Keratinocyte (primary cell): ENCODE results near the gene ZBTB18. TPM values are rescaled to one million over a fixed set of nuclear protein-coding genes. Genes with fewer than 3 reads are reported as not detected.

Experiments
- DNase-seq: peaks from one replicate; pipeline ENCODE4 v3.0.0-alpha.2; 2011; ENCODE audit warnings: low read depth, missing footprints, low spot score
- FAIRE-seq: peaks from 2 replicates; lab custom pipeline; 2011; peaks lifted over from hg19 to GRCh38; lab: Jason Lieb, UNC
- H2AFZ ChIP-seq: 2 replicates; pipeline ENCODE4 v1.6.0; 2012; ENCODE audit warnings: low read length, control low read depth, inconsistent platforms; ENCODE audit not compliant: control insufficient read depth
- H3K27ac ChIP-seq: 2 replicates; pipeline ENCODE4 v1.5.1; 2011; ENCODE audit warnings: low read length; ENCODE audit not compliant: control insufficient read depth, insufficient read depth
- H3K27me3 ChIP-seq: 3 replicates; pipeline ENCODE4 v1.6.0; 2011; ENCODE audit warnings: low read length; ENCODE audit not compliant: control insufficient read depth, insufficient read depth; ENCODE audit errors: extremely low read depth
- H3K36me3 ChIP-seq, 2 experiments: 2 replicates in 1 of 2; 3 replicates in 1 of 2; pipeline ENCODE4 v1.5.1; 2011; ENCODE audit warnings: low read length in 2 of 2, mild to moderate bottlenecking in 1 of 2; ENCODE audit not compliant: control insufficient read depth in 2 of 2, insufficient read depth in 2 of 2; ENCODE audit errors: extremely low read depth in 1 of 2
- H3K4me1 ChIP-seq: 3 replicates; pipeline ENCODE4 v1.5.1; 2011; ENCODE audit warnings: low read length; ENCODE audit not compliant: control insufficient read depth, insufficient read depth; ENCODE audit errors: extremely low read depth
- H3K4me2 ChIP-seq: 3 replicates; pipeline ENCODE4 v1.6.0; 2011; ENCODE audit warnings: low read depth, low read length; ENCODE audit not compliant: control insufficient read depth, insufficient read depth; ENCODE audit errors: extremely low read depth
- H3K4me3 ChIP-seq, 3 experiments: fragments of 200-600 bp in 1 of 3; sonication (generic) in 1 of 3; 2 replicates in 2 of 3; 3 replicates in 1 of 3; pipeline ENCODE4 v1.5.1; 2011 to 2016; ENCODE audit warnings: low read length in 3 of 3, mild to moderate bottlenecking in 3 of 3, control low read depth in 2 of 3, inconsistent platforms in 1 of 3, low read depth in 1 of 3, mixed read lengths in 1 of 3, mixed run types in 1 of 3, moderate library complexity in 1 of 3; ENCODE audit not compliant: control insufficient read depth in 2 of 3, insufficient read depth in 2 of 3; ENCODE audit errors: extremely low read depth in 1 of 3
- H3K79me2 ChIP-seq: 2 replicates; pipeline ENCODE4 v1.6.0; 2012; ENCODE audit warnings: low read length; ENCODE audit not compliant: control insufficient read depth, insufficient read depth
- H3K9ac ChIP-seq: 3 replicates; pipeline ENCODE4 v1.6.0; 2011; ENCODE audit warnings: low read length; ENCODE audit not compliant: control insufficient read depth, insufficient read depth; ENCODE audit errors: extremely low read depth
- H3K9me1 ChIP-seq: 3 replicates; pipeline ENCODE4 v1.6.0; 2011; ENCODE audit warnings: low read length; ENCODE audit not compliant: control insufficient read depth, insufficient read depth; ENCODE audit errors: extremely low read depth
- H3K9me3 ChIP-seq: 2 replicates; pipeline ENCODE4 v1.5.1; 2012; ENCODE audit warnings: low read depth, low read length; ENCODE audit not compliant: control insufficient read depth
- H4K20me1 ChIP-seq: 3 replicates; pipeline ENCODE4 v1.6.0; 2011; ENCODE audit warnings: low read length; ENCODE audit not compliant: control insufficient read depth, insufficient read depth; ENCODE audit errors: extremely low read depth
- CTCF ChIP-seq, 3 experiments: IDR thresholded peaks in 1 of 3; conservative IDR thresholded peaks in 1 of 3; optimal IDR thresholded peaks in 1 of 3; 2 replicates in 2 of 3; 3 replicates in 1 of 3; pipeline versions ENCODE3 to v1.5.1; 2011; ENCODE audit warnings: low read length in 3 of 3, mild to moderate bottlenecking in 3 of 3, moderate library complexity in 2 of 3, control low read depth in 1 of 3, inconsistent platforms in 1 of 3; ENCODE audit not compliant: insufficient read depth in 2 of 3; ENCODE audit errors: extremely low read depth in 1 of 3
- EZH2 ChIP-seq: IDR thresholded peaks from one replicate; pipeline ENCODE4 v1.6.1; 2012; ENCODE audit warnings: inconsistent platforms, mild to moderate bottlenecking, low read length, moderate library complexity
- dilution Hi-C: fragments of 300-500 bp; cut with MboI; formaldehyde crosslinking; loops from one replicate; pipeline ENCODE4 v1.7.0; 2020; ENCODE audit warnings: low sequenced_read_pairs; ENCODE audit not compliant: extremely low pct_ligation_motif_present
- polyA plus RNA-seq, 5 experiments: library from polyadenylated mRNA; depleted of rRNA in 3 of 5; stranded (reverse) in 3 of 5; stranded (forward) in 1 of 5; unstranded in 1 of 5; fragments of >200 nt; gene quantifications; 1 replicate in 1 of 5; 2 replicates in 3 of 5; 3 replicates in 1 of 5; pipeline versions ENCODE4 v1.2.1 to v1.2.3, GENCODE V29; 2011 to 2012; ENCODE audit warnings: missing spikeins in 2 of 5, low read depth in 1 of 5, low replicate concordance in 1 of 5

ZBTB18 gene
- polyA plus RNA-seq, 1 donor (not counting 4 experiments of a cell fraction or from before 2014, with no cell fraction given) = 5.8 TPM

- FAIRE-seq (no peak), DNase-seq (no peak)
- no peak overlapping the region for H2AFZ ChIP-seq
- H3K4me3 ChIP-seq = no peak overlapping the region
- no peaks in the 10 kb centered on the region for H3K9me1 ChIP-seq
- H4K20me1 ChIP-seq = no peaks in the 10 kb centered on the region
- no peaks in the 10 kb centered on the region for H3K36me3 ChIP-seq
- dilution Hi-C loops = no loop called here
- no peak overlapping the region for H3K9ac ChIP-seq
- TF ChIP-seq CTCF (optimal IDR thresholded peaks at IDR 0.05 in 1 of 3, IDR thresholded peaks at IDR 0.05 in 1 of 3, conservative IDR thresholded peaks at IDR 0.05 in 1 of 3; ENCODE audit: extremely low read depth in 1 of 3, insufficient read depth in 2 of 3, low read length in 3 of 3) = no peak
- no peak for TF ChIP-seq EZH2
- H3K79me2 ChIP-seq = no peaks in the 10 kb centered on the region
- H3K9me3 ChIP-seq = no peaks in the 10 kb centered on the region
- no peak overlapping the region for H3K4me2 ChIP-seq
- peaks cover 3% of the 10 kb centered on the region for H3K27me3 ChIP-seq
- no peaks in the 10 kb centered on the region for H3K4me1 ChIP-seq
- H3K27ac ChIP-seq = no peak overlapping the region
Measured at GRCh38 chr1:244010703-244011123, 40.4 kb upstream of the ZBTB18 start.

GRCh38 chr1:244011271-244011670 lies 39.8 kb upstream of the ZBTB18 start:
- Histone ChIP-seq H3K79me2 (no peaks in the 10 kb centered on the region), H3K27ac (no peak overlapping the region), H4K20me1 (no peaks in the 10 kb centered on the region), H3K4me3 (no peak overlapping the region), H3K9me1 (no peaks in the 10 kb centered on the region), H3K4me2 (no peak overlapping the region), H3K4me1 (no peaks in the 10 kb centered on the region), H3K9me3 (no peaks in the 10 kb centered on the region), H3K27me3 (peaks cover 3% of the 10 kb centered on the region), H3K9ac (no peak overlapping the region), H3K36me3 (no peaks in the 10 kb centered on the region), H2AFZ (no peak overlapping the region)
- TF ChIP-seq CTCF (optimal IDR thresholded peaks at IDR 0.05 in 1 of 3, IDR thresholded peaks at IDR 0.05 in 1 of 3, conservative IDR thresholded peaks at IDR 0.05 in 1 of 3; ENCODE audit: extremely low read depth in 1 of 3, insufficient read depth in 2 of 3, low read length in 3 of 3) (no peak), EZH2 (no peak)
- dilution Hi-C loops = no loop called here
- FAIRE-seq = no peak
- no peak for DNase-seq
